ENCODE results near the gene LSM4. TPM values are rescaled to one million over a fixed set of nuclear protein-coding genes. Genes with fewer than 3 reads are reported as not detected.

The LSM4 gene
- total and polyA plus RNA-seq, 2 experiments from 2014 or later: 200 to 203 TPM

GRCh38 chr19:18291019-18291524 is 31.8 kb downstream of the LSM4 start:
- H3K4me3 ChIP-seq: peak overlapping the region; percentile 72
- H3K4me2 ChIP-seq (ENCODE audit: unreplicated experiment): peak overlapping the region; percentile 92
- no peaks in the 10 kb centered on the region for H3K79me2 ChIP-seq (ENCODE audit: insufficient read depth)
- H3K9ac ChIP-seq: peak overlapping the region; percentile 94
- H3F3A ChIP-seq (ENCODE audit: insufficient read depth): peaks cover 17% of the 10 kb centered on the region
- TF ChIP-seq EZH2phosphoT487 (IDR thresholded peaks at IDR 0.05; ENCODE audit: insufficient read depth, low read depth) (no peak), EZH2 (IDR thresholded peaks at IDR 0.05; ENCODE audit: insufficient read depth, poor library complexity, severe bottlenecking) (no peak)
- H4K20me1 ChIP-seq (ENCODE audit: insufficient read depth): no peaks in the 10 kb centered on the region
- no peaks in the 10 kb centered on the region for H3K9me3 ChIP-seq (ENCODE audit: low read depth)
- H3K4me1 ChIP-seq (ENCODE audit: insufficient read depth): peaks cover 12% of the 10 kb centered on the region; the same call in 1 of the 2 replicates
- peak overlapping the region; percentile 88 for H3K27ac ChIP-seq
- no peaks in the 10 kb centered on the region for H3K9me2 ChIP-seq (ENCODE audit: insufficient read depth)
- WGBS, 2 experiments (ENCODE audit: low coverage in 1 of 2, low lambda C conversion rate in 2 of 2, missing lambda C conversion rate in 2 of 2): 28 to 30% methylated on average over 21 of the region's 21 CpGs
- in situ Hi-C loops (cut with MboI): no loop called here
- no peaks in the 10 kb centered on the region for H3K36me3 ChIP-seq (ENCODE audit: low read depth)
- no peaks in the 10 kb centered on the region for H3K27me3 ChIP-seq (replicated peaks; ENCODE audit: insufficient read depth)
- DNase-seq: no peak
- H2AFZ ChIP-seq: peak overlapping the region; percentile 63

DNA sequence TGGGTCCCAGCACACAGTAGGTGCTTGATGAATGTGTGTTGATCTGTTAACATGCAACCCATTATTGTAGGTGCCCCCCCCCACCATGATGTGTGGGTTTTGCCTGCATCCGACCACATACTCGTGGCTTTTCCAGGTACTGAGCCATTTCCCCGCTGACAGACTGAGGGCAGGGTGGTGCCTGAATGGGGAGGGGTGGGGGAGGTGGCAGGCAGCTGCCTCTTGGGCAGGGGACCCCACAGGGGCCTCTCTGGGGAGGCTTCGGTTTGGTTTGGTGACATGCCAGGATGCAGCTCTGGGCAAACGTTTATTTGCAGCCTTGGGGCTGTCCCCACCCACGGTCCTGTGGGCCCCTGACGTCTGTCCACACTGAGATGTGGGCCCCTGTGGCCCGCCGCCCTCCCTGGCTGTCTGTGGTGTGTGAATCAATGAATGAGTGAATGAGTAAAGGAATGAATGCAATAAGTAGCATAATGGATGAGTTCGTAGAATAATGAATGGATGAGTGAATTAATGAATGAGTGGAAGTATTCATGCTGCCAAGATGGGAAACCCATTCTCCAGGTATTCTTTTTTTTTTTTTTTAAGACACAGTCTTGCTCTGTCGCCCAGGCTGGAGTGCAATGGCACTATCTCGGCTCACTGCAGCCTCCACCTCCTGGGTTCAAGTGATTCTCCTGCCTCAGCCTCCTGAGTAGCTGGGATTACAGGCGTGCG is 32.4 kb downstream of the LSM4 start:
- 42 to 43% methylated on average over 13 to 14 of the region's 14 CpGs for WGBS, 2 experiments (ENCODE audit: low coverage in 1 of 2, low lambda C conversion rate in 2 of 2, missing lambda C conversion rate in 2 of 2)
- Histone ChIP-seq H3K9me3 (ENCODE audit: low read depth) (no peaks in the 10 kb centered on the region), H2AFZ (no peak overlapping the region), H3K4me3 (no peak overlapping the region), H3K27me3 (replicated peaks; ENCODE audit: insufficient read depth) (no peaks in the 10 kb centered on the region), H4K20me1 (ENCODE audit: insufficient read depth) (no peaks in the 10 kb centered on the region), H3K4me2 (ENCODE audit: unreplicated experiment) (no peak overlapping the region), H3F3A (ENCODE audit: insufficient read depth) (peaks cover 17% of the 10 kb centered on the region), H3K4me1 (ENCODE audit: insufficient read depth) (peaks cover 12% of the 10 kb centered on the region; the same call in 1 of the 2 replicates), H3K27ac (peak overlapping the region; percentile 12; the same call in 1 of the 2 replicates), H3K9ac (no peak overlapping the region), H3K9me2 (ENCODE audit: insufficient read depth) (no peaks in the 10 kb centered on the region), H3K36me3 (ENCODE audit: low read depth) (no peaks in the 10 kb centered on the region), H3K79me2 (ENCODE audit: insufficient read depth) (no peaks in the 10 kb centered on the region)
- TF ChIP-seq EZH2 (IDR thresholded peaks at IDR 0.05; ENCODE audit: insufficient read depth, poor library complexity, severe bottlenecking) (no peak), EZH2phosphoT487 (IDR thresholded peaks at IDR 0.05; ENCODE audit: insufficient read depth, low read depth) (no peak)
- in situ Hi-C loops (cut with MboI): no loop called here
- peak; percentile 39 for DNase-seq

DNA sequence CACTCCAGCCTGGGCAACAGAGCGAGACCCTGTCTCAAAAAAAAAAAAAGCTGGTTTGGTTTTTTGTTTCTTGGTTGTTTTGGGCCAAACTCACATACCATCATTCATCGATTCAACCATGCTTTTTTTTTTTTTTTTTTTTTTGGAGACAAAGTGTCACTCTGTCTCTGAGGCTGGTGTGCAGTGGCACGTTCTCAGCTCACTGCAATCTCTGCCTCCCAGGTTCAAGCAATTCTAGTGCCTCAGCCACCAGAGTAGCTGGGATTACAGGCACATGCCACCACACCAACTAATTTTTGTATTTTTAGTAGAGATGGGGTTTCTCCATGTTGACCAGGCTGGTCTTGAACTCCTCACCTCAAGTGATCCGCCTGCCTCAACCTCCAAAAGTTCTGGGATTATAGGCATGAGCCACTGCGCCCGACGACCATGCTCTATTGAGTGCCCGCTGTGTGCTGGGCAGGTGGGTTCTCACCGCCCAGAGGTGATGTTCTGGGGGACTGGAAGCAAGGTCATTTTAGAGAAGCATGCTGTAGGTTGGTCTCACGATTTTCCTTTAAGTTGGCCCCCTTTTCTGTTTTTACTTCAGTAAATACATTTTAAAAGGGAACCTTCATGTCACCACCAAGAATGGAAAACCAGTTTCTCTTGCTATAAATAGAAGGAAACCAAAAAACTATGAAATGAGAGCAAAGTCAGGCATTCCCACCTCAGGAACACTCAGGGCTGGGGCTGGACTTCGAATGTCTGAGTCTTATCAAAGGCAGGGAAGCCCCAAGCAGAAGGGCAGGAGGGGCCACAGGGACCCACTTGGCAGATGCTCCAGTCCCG is 33.2 kb downstream of the LSM4 start:
- Histone ChIP-seq H4K20me1 (ENCODE audit: insufficient read depth) (no peaks in the 10 kb centered on the region), H3F3A (ENCODE audit: insufficient read depth) (peaks cover 19% of the 10 kb centered on the region), H3K27ac (0 out of 2 replicates have a peak overlapping the region, but pooled peaks have one; percentile 12), H2AFZ (no peak overlapping the region), H3K4me2 (ENCODE audit: unreplicated experiment) (no peak overlapping the region), H3K9ac (no peak overlapping the region), H3K9me2 (ENCODE audit: insufficient read depth) (no peaks in the 10 kb centered on the region), H3K4me1 (ENCODE audit: insufficient read depth) (peaks cover 12% of the 10 kb centered on the region; the same call in 1 of the 2 replicates), H3K27me3 (replicated peaks; ENCODE audit: insufficient read depth) (no peaks in the 10 kb centered on the region), H3K9me3 (ENCODE audit: low read depth) (no peaks in the 10 kb centered on the region), H3K79me2 (ENCODE audit: insufficient read depth) (no peaks in the 10 kb centered on the region), H3K4me3 (no peak overlapping the region), H3K36me3 (ENCODE audit: low read depth) (no peaks in the 10 kb centered on the region)
- TF ChIP-seq EZH2phosphoT487 (IDR thresholded peaks at IDR 0.05; ENCODE audit: insufficient read depth, low read depth) (no peak), EZH2 (IDR thresholded peaks at IDR 0.05; ENCODE audit: insufficient read depth, poor library complexity, severe bottlenecking) (no peak)
- in situ Hi-C loops (cut with MboI): no loop called here
- peak; percentile 22 for DNase-seq
- WGBS, 2 experiments (ENCODE audit: low coverage in 1 of 2, low lambda C conversion rate in 2 of 2, missing lambda C conversion rate in 2 of 2): 50 to 55% methylated on average over 12 of the region's 12 CpGs
